HG03103 (cell line): ENCODE data around the gene THADA.
"Not testable (repeated sequence)": the region's sequence is repeated elsewhere in the genome, so short reads cannot be mapped to it uniquely, and the experiment has no call there.

ENCODE experiments used
- ATAC-seq: cut with Tn5 transposase; IDR thresholded peaks from one replicate; pipeline ENCODE4 v1.9.1; 2021; ENCODE audit warnings: low read depth; ENCODE audit not compliant: unreplicated experiment

Gene THADA

GRCh38 chr2:43292851-43293743 is 302.7 kb downstream of the THADA start:
- ATAC-seq = no peak

- ATAC-seq = no peak
These were observed 303.5 kb downstream of the THADA start for GRCh38 chr2:43292297-43292696.

GRCh38 chr2:43289331-43289730 is 306.5 kb downstream of the THADA start:
- ATAC-seq = no peak

GRCh38 chr2:43288417-43289305 is 307.2 kb downstream of the THADA start:
- ATAC-seq = no peak

GRCh38 chr2:43285987-43286386 is 309.9 kb downstream of the THADA start:
- ATAC-seq = no peak

GRCh38 chr2:43284967-43285366 is 310.9 kb downstream of the THADA start:
- no peak for ATAC-seq

GRCh38 chr2:43284347-43284746 is 311.5 kb downstream of the THADA start:
- ATAC-seq = not testable (repeated sequence)

- no peak for ATAC-seq
These were observed 314.8 kb downstream of the THADA start for GRCh38 chr2:43280994-43281393.

GRCh38 chr2:43279317-43279840 is 316.5 kb downstream of the THADA start:
- ATAC-seq = no peak

- ATAC-seq = no peak
These were observed 317.1 kb downstream of the THADA start for GRCh38 chr2:43278564-43279220.

GRCh38 chr2:43276962-43277391 is 318.9 kb downstream of the THADA start:
- no peak for ATAC-seq

GRCh38 chr2:43276266-43276941 is 319.4 kb downstream of the THADA start:
- ATAC-seq = no peak

- no peak for ATAC-seq
These were observed 321.1 kb downstream of the THADA start for GRCh38 chr2:43274721-43275120.

- no peak for ATAC-seq
These were observed 321.8 kb downstream of the THADA start for GRCh38 chr2:43274055-43274454.

GRCh38 chr2:43273529-43273928 is 322.3 kb downstream of the THADA start:
- ATAC-seq = peak; percentile 55

GRCh38 chr2:43270930-43271615 is 324.8 kb downstream of the THADA start:
- no peak for ATAC-seq

- no peak for ATAC-seq
These were observed 325.4 kb downstream of the THADA start for GRCh38 chr2:43270461-43270860.

- no peak for ATAC-seq
These were observed 326.1 kb downstream of the THADA start for GRCh38 chr2:43269706-43270105.

GRCh38 chr2:43269074-43269572 is 326.7 kb downstream of the THADA start:
- ATAC-seq = no peak
